Nucleus accumbens (tissue), 56 donors: ENCODE results near the gene SH3PXD2A.
"Not testable (repeated sequence)": the region's sequence is repeated elsewhere in the genome, so short reads cannot be mapped to it uniquely, and the experiment has no call there.

Experiments
- DNase-seq, 56 donors: peaks; one replicate each; lab custom pipeline; 2025; lab: John Stamatoyannopoulos, UW

SH3PXD2A gene

DNA sequence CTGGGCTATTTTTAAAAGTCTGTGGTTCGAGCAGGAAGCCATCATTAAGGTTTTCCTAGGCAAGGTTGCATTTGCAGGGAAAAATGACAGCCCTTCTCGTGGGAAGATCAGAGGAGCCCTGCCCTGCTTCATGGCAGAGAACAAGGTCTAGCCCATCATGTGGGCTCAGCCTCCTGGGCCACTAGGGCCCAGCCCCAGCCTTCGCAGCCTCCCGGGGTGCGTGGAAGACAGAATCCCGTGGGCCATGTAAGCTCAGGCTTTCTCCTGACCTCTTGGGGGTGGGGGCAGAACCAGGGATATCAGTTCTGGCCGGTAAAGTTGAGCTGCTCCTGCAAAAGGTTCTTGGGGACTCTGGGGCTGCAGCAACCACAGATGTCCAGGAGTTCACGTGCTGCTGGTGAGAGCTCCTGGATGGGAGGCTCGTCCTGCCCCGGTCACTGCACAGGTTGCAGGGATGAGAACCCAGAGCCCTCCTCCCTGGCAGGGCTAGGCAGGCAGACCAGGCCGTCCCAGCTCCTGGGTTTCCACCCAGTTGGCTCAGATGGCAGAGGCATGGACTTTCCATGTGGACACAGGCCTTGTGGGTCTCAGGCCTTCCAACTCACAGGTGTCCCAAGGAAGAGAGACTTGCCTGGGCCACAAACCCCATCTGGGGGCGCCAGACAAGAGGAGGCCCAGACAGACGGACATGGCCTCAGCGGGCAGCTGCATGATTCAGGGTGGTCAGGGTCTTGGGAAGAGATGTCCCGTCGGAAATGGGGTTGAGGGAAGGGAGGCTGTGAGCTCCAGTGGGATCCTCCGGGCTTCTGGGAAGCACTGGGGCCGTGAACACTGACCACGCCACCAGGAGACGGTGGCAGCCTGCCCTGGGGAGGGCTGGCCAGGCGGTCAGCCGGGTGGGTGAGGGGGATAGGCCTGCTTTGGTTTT is 235.7 kb downstream of the SH3PXD2A start:
- DNase-seq: no peak

DNA sequence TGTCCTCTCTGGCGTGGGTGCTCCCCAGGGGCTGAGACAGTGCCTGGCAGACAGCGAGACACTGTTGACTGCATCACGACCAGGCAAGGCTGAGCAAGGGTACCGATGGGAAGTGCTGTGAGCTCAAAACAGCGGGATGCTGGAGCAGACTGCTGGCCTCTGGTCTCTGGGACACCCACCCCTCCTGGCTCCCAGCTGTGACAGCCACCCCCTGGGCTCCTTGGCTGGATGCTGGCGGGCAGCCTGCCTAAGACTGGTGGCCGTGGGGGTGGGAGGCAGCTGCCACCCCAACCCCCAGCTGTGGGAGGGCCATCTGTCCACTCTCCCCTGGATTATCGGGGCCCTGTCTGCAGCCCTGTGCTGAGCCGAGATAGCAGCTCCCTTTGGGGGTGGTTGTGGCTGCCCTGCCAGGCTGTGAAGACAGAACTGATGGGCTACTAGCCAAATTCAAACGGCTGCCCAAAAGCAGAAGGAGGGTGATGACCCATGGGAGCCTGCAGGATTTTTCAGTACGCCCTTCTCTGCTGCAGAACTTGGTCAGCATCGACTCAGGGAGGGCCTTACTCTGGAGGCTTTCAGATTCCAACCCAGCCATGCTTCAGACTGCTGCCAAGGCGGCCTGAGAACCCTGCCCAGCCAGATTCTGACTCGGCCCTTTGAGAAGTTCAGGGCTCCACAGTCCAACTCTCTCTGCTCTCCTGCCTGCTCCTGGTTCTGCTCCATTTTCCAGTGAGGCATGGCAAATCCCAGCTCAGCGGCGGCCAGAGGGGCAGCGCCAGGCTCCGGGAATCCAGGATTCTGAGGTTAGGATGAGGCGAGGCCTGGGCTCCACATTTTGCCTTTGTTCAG is 236.6 kb downstream of the SH3PXD2A start:
- peak in 41 of 56 donors; percentile 7 to 80 (median 43) for DNase-seq

DNA sequence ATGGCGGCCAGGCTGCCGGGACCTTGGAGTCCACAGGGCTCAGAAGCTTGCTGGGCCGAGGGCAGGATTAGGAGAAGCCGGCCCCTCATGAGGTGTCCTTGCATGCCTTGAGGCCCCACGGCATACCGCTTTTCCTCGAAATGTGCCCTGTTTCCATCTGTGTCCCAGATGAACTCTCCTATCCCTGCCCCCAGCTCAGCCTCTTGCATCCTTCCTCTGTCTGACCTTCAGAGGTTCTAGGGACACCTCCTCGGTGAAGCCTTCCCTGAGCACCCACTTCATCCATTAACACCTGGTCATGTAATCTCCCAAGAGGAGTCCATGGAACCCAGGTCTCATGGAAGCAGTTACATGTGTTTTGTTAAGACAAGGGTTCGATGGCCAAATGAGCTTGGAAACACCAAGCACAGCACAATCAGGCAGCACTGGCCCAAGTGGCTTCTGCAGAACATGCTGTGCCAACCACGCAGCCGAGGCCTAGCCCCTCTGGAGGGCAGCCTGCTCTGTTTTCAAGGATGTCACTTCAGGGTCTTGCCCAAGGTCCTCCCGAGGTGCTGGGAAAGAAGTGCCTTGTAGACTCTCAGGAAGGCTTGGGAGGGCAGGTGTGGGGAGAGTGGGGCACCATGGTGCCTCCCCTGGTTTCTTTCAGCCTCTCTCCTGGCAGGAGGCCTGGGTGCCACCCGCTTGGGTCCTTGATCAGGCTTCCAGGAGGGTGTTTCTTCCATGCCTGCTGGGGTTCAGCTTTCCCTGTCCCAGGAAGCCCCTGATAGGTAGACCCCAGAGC is 237.6 kb downstream of the SH3PXD2A start:
- no peak for DNase-seq

DNA sequence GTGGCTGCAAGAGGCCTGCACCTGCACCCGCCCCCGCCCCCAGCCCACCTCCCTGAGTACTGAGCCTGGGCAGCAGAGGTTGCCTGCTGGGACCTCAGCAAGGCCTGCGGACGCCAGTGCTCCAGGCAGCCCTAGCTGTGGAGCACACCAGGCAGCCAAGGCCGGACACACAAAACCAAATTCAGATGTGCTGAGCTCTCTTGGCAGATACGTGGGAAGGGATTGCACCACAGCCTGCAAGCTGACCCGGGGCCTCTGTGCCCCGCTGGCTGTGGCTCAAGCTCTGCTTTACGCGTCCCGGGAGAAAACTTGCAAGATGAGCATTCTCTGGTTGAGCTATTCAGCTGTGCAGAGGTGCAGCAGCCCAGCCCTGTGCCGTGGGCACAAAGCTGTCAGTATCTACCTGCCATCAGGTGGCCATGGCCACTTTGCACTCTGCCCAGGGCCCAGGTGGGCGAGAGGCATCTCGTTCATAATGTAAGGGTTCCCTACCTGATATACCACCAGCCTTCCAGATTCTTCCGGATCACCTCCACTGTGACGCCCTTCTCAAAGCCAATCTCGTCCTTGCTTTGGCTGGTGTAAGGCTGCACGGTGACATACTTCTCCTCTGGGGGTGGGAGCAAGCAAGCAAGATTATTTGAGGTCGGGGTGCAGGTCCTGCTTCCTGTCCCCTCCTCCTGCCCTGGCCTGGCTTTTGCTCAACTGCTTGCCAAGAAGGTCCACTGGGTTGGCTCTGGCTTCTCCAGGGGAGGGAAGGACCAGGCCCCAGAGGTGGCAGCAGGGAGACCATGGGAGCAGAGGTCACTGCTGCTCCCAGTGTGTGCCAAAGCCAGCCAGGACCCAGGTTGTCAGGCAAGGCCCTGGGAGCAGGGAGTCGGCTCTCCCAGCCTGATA is 238.4 kb downstream of the SH3PXD2A start:
- no peak for DNase-seq

DNA sequence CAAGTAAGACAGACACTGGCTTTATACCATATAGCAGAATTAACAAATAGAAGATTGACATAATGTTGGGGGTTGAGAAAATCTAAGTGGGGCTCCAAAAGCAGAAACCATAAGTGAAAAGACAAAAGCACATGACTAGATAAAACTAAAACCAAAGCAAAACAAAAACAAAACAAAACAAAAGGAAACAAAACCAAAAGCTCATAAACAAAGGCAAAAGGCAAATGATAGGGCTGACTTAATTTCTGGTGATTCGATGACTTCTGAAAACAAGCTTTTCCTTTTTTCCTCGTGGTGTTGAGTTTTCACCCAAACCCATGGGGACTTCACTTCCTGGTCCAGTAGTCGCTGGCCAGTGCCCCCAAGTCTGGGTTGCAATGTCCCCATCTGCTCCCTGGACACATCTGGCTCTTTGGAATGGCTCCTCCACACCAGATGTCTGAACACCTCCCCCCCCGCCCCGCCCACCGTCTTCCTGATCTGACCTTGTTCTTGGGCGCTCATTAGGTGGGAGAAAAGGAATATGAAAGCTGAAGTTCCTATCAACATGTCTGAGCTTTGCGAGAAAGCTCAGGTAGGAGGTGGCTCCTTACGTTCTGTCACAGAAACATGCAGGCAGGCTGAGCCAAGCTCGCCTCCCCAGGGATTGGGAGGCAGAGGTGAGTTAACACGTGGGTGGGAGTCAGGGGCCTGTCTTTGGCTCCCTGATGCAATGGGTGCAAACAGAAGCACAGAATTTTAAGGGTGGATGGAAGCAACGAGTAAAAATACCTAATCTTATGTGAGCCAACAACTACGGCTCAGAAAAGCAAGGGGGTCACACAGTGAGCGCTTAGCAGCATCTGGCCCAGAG is 240.8 kb downstream of the SH3PXD2A start:
- DNase-seq: peak in 19 of 56 donors; percentile 10 to 62 (median 34)

DNA sequence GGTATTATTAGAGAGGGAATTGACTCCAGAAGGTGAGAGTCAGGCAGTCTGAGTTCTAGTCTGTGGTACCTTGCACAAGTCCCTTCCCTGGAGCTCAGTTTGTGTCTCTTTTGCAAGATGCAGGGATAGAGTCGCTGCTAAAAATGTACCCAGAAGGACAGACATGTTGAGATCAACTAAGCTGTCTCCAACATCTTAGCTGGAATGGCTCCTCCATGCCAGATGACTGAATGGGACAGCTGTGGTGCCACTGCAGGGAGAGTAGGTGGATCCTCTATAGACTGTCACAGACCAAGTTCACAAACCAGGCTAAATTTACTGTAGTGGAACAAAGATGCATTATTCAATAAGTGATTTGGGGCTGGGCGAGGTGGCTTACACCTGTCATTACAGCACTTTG is 241.8 kb downstream of the SH3PXD2A start:
- DNase-seq: no peak

DNA sequence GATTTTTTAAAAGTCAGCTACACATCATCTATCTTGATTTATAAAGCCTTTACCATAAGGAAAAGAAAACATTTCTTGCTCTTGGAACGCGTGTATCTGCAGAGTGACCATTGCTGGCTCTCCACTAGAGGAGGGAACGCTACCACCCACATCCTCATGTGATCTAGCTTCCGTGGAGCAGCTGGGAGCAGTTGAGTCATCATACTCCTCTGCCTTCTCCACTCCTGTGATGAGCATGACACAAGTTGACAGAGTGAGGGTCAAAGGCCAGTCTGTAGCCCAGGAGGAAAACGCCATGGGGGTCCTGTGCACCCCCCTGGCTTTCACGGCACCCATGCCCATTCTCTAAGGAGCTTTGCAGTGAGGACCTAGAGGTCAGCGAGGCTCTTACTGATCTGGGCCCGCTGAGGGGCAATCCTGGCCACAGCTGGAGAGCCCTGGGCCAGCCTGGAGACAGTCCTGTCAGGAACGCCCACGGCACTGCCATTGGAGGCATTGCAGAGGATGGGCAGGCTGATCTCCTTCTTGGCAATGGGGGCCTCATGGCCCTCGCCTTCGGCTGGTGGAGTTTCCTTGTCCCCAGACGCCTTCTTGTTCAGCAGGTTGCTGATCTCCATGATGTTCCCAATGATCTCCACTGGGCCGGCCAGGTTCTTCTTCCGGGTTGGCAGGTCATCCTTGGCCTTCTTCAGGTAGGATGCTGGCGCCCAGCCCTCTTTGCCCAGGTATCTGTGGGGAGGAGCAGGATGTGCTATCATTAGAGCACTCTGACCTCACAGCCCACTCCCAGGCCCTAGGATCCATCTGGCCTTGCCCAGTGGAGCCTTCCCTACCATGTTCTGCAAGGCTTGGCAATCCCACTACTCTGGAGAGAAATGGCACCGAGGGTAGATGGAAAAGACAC is 242.7 kb downstream of the SH3PXD2A start:
- DNase-seq: peak in 33 of 56 donors; percentile 7 to 72 (median 32)

DNA sequence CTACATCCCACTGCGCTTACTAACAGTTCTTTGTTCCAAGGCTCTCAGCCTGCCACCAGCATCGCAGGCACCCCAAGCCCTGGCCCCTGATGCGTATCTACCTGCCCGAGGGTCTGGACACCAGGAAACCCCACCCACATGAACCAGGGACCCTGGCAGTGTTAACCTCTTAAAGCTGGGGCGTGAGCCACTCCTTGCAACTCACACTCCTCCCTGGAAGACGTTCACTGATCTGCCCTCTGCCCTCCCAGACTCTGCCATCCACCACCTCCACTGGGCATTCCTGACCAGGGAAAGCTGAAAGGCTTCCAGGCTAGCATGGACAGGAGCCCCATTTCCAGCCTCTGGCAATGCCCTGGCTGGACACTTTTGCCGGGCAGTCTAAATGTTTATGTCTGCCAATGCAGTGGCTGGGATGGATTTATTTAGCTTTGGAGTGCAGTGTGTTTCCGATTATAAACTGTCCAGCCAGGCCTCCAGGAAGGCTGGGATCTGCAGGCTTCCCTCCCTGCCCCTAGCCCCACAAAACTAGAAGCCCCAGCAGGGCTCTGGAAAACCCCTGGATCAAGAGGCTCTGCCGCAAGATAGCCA is 244.4 kb downstream of the SH3PXD2A start:
- DNase-seq: no peak

DNA sequence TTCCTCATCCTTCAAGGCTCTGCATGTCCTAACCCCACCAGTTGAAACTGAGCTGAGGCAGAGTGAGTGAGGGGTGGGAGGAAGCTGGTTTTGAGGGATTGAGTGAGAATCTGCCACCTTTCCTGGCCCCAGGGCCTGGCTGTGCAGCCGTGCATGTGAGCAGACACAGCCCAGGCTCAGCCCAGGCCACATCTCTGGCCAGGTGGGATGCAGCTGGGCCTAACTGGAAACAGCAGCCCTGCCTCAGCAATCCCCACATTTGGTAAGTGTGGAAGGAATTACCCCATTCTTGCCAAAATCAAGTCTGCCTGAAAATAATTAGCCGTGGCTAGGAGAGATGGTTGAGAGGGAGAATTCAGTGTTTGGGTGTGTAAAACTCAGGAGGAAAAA is 245.3 kb downstream of the SH3PXD2A start:
- no peak for DNase-seq

DNA sequence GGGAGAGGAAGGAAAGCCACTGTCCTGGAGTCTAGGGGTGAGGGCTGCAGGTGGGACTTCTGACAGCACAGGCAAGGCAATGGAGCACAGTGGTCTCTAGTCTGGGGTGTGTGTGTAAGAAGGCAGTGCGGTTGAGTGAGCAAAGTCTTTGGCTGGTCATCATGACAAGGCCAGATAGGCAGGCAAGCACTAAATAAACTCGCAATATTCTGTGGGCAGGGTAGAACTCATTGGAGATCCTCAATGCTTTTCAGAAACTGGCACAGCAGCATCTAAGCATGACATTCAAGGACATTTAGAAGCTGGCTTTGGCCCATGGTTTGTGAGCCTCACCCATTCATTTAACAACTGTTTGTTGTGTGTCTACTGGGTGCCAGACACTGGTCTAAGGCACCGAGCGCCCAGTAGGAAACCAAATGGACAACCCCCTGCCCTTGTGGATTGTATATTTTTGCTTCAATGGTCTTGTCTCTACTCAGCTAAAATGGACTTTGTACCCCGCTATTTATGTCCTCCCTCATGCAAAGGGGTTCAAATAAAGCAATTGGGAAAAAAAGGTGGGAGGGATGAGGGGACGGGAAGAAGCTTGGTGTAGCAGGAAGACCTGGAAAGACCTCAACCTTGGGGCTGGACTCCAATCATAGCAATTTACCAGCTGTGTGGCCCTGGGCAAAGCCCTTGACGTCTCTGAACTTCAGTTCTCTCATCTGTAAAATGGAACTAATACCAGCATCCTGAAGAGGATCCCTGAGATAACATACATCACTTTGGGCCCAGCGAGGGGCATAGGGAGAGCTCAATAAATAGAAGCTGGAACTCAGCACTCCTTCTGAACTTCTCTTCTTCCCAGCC is 245.9 kb downstream of the SH3PXD2A start:
- DNase-seq: no peak

DNA sequence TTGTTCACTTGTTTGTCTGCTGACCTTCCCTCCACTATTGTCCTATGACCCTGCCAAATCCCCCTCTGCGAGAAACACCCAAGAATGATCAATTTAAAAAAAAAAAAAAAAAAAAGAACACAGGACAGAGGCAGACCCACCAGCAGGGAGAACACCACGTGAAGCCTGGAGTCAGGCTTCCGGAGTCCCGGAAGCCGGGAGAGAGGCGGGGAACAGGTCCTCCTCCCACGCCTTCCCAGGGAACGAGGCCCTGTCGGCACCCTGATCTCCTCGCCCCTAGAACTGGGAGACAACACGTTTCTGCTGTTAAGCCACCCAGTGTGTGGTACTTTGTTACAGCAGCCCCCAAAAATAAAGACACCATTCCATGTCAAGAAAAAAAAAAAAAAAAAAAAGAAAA is 247.3 kb downstream of the SH3PXD2A start:
- peak in 1 of 56 donors; percentile 18 for DNase-seq

DNA sequence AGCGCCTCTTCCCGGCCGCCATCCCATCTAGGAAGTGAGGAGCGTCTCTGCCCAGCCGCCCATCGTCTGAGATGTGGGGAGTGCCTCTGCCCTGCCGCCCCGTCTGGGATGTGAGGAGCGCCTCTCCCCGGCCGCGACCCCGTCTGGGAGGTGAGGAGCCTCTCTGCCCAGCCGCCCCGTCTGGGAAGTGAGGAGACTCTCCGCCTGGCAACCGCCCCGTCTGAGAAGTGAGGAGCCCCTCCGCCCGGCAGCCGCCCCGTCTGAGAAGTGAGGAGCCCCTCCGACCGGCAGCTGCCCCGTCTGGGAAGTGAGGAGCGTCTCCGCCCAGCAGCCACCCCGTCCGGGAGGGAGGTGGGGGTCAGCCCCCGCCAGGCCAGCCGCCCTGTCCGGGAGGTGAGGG is 248.3 kb downstream of the SH3PXD2A start:
- DNase-seq: not testable (repeated sequence)

DNA sequence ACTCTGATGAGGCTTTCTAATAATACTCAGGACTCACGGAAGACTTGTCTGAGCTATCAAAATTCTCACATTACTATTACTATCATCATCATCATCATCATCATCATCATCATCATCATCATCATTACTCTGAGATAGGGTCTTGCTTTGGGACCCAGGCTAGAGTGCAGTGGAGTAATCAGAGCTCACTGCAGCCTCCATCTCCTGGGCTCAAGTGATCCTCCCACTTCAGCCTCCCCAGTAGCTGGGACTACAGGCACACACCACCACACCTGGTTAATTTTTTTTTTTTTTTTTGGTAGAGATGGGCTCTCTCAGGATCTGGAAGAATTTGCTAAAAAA is 249.3 kb downstream of the SH3PXD2A start:
- DNase-seq: not testable (repeated sequence)

DNA sequence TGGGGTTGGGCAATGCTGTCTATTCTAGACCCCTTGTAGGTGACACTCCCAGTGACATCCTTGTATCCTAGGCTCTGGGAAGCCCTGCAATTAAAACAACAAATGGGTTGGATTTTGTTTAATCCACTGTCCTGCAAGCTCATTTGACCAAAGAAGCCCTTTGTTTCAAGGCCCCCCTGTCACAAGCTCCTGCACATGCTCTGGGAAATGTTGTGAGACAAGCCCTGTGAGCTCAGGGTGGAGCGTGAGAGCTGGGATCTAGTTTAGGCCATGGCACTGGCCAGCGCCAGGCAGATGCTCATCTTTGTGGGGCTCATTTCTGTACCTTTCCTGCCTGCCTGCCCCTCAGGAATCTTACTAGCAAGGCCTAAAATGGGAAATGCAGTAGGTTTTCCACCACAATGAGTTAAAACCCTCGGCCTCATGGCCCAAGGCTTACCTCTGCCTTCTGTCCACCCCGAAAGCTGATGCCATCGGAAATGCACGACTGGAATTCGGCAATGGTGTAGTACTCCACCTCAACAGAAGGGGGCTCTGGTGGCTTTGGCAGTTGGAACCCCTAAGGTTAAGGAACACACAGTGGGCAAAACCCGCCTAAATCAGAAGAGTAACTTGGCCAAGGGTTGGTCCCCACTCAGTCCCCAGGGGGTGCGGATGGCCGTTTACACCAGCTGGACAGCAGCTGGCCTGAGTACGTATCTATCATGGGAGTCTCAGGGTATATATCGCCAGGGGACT is 249.8 kb downstream of the SH3PXD2A start:
- peak in 33 of 56 donors; percentile 12 to 57 (median 26) for DNase-seq

DNA sequence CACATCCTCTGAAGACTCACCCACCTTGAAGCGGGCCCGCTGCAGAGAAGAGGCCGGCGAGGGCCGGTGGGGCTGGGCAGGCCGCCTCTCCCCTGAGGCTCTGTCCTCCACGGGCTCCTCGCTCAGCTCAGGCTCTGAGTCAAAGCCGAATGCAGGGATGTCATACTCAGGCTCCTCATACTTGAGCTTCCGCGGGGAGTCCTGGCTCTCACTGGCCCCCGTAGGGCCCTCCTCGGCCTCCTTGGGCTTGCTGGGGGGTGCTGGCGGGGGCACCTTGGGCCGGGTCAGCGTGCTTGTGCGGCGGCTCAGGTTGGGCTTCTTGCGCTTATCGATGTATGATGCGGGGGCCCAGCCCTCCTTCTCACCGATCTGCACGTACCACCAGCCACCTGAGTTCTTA is 252.0 kb downstream of the SH3PXD2A start:
- no peak for DNase-seq

DNA sequence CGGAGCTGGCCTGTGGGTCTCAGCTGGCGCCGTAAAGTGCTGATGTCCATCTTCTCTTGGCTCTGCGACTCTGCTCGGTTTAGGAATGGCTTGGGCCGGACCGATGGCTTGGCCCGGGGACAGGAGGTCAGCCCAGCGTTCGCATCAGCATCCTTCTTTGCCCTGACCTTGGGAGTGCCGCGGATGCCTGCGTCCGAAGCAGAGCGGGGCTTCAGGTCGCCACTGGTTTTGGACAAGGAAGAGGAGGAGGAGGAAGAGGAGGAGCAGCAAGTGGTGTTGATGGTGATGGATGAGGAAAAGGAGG is 252.6 kb downstream of the SH3PXD2A start:
- DNase-seq: no peak
